ENCODE data around the gene ZNF664.

GRCh38 chr12:123954647-123955350 is 18.2 kb upstream of the ZNF664 start:
- TF ChIP-seq, protein P1, sequence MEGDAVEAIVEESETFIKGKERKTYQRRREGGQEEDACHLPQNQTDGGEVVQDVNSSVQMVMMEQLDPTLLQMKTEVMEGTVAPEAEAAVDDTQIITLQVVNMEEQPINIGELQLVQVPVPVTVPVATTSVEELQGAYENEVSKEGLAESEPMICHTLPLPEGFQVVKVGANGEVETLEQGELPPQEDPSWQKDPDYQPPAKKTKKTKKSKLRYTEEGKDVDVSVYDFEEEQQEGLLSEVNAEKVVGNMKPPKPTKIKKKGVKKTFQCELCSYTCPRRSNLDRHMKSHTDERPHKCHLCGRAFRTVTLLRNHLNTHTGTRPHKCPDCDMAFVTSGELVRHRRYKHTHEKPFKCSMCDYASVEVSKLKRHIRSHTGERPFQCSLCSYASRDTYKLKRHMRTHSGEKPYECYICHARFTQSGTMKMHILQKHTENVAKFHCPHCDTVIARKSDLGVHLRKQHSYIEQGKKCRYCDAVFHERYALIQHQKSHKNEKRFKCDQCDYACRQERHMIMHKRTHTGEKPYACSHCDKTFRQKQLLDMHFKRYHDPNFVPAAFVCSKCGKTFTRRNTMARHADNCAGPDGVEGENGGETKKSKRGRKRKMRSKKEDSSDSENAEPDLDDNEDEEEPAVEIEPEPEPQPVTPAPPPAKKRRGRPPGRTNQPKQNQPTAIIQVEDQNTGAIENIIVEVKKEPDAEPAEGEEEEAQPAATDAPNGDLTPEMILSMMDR (IDR thresholded peaks at IDR 0.05; ENCODE audit: insufficient read depth, low read depth, low read length) = no peak
- no peak for TF ChIP-seq EZH2 (IDR thresholded peaks at IDR 0.05; ENCODE audit: insufficient read depth, low read length)

Data from astrocyte (in vitro differentiated cells and primary cell).